ENCODE results near the gene ZNF639.

The ZNF639 gene

DNA sequence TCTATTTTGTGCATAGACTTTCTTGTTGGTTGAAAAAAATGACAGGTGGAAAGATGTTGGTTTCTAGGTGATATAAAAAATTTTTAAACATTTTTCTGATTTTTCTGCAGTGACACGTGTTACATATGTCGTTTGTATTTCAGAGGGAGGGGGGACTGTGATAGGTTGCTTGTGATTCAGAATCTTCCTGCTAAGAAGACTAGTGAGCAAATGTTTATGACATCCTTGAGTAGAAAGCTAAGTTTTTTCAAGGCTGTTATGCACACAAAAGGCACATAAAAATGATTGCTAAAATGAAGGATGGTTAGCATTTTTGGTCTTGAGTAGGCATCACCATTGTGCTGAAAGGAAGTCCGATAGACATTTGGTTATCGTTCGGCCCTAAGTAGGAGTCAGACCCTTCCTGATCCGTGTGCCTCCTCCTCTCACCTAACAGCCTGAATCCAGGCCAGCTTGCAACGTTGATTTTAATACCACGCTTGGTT, 1.5 kb downstream of the ZNF639 start:
- ChIA-PET CTCF (interaction anchor here (1.0 to 2.4 kb wide), 7 partner anchors 8 to 247 kb away, joined by 3 to 9 read pairs (median 4); no protein-coding TSS in a partner anchor), POLR2A (interaction anchor here (1.0 to 1.1 kb wide), 2 partner anchors 238 to 258 kb away, joined by 3 read pairs; partner anchors contain the start of gene ACTL6A)
- no peak for DNase-seq (ENCODE audit: extremely low spot score)
- TF ChIP-seq, protein P1, sequence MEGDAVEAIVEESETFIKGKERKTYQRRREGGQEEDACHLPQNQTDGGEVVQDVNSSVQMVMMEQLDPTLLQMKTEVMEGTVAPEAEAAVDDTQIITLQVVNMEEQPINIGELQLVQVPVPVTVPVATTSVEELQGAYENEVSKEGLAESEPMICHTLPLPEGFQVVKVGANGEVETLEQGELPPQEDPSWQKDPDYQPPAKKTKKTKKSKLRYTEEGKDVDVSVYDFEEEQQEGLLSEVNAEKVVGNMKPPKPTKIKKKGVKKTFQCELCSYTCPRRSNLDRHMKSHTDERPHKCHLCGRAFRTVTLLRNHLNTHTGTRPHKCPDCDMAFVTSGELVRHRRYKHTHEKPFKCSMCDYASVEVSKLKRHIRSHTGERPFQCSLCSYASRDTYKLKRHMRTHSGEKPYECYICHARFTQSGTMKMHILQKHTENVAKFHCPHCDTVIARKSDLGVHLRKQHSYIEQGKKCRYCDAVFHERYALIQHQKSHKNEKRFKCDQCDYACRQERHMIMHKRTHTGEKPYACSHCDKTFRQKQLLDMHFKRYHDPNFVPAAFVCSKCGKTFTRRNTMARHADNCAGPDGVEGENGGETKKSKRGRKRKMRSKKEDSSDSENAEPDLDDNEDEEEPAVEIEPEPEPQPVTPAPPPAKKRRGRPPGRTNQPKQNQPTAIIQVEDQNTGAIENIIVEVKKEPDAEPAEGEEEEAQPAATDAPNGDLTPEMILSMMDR (IDR thresholded peaks at IDR 0.05; ENCODE audit: control extremely low read depth, extremely low read depth, low read depth, missing control alignments), result no peak

DNA sequence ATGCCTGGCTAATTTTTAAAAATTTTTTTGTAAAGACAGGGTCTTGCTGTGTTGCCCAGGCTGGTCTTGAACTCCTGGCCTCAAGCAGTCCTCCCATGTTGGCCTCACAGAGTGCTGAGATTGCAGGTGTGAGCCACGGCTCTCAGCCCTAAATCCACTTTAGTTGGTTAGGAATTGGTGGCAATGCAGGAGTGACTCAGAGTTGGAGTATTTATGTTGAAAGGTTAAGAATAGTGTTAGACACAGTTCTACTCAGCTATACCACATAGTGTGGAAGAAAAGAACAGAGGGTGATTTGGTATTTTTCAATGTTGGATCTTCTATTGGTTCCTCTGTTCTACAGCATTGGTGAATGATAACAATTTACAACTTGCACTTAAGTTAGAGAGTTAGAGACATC, 7.6 kb downstream of the ZNF639 start:
- TF ChIP-seq, protein P1 (IDR thresholded peaks at IDR 0.05; ENCODE audit: control extremely low read depth, extremely low read depth, low read depth, missing control alignments), result no peak
- DNase-seq (ENCODE audit: extremely low spot score), result no peak
- ChIA-PET POLR2A (no interaction called here), CTCF (interaction anchor here (1.1 to 1.8 kb wide), 3 partner anchors 9 to 315 kb away, joined by 3 to 8 read pairs (median 4); no protein-coding TSS in a partner anchor)

DNA sequence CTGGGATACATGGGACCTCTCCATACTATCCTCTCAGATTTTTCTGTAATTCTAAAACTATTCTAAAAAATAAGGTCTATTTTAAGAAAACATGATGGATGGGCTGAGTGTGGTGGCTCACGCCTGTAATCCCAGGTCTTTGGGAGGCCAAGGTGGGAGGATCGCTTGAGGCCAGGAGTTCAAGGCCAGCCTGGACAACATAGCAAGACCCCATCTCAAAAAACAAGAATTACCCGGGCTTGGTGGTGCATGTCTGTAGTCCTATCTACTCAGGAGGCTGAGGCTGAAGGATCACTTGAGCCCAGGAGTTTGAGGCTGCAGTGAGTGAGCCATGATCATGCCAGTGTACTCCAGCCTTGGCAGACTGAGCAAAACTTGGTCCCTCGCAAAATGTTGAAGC, 9.4 kb downstream of the ZNF639 start:
- CTCF ChIA-PET, result no interaction called here
- TF ChIP-seq, protein P1 (IDR thresholded peaks at IDR 0.05; ENCODE audit: control extremely low read depth, extremely low read depth, low read depth, missing control alignments), result no peak
- DNase-seq (ENCODE audit: extremely low spot score), result no peak
- POLR2A ChIA-PET, result no interaction called here

DNA sequence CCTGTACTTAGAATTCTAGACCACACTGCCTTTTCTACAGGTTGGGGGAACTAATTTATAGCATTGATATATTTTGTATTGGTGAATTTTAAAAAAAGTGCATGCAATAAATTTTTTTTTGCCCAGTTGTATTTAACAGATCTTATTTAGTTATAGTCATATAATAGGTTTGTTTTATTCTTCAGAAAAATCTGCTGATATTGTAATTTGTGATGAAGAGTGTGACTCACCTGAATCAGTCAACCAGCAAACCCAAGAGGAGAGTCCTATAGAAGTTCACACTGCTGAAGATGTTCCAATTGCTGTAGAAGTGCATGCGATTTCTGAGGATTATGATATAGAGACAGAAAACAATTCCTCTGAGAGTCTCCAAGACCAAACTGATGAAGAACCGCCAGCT, 10.3 kb downstream of the ZNF639 start:
- CTCF ChIA-PET, result no interaction called here
- TF ChIP-seq, protein P1 (IDR thresholded peaks at IDR 0.05; ENCODE audit: control extremely low read depth, extremely low read depth, low read depth, missing control alignments), result no peak
- DNase-seq (ENCODE audit: extremely low spot score), result no peak
- POLR2A ChIA-PET, result no interaction called here

DNA sequence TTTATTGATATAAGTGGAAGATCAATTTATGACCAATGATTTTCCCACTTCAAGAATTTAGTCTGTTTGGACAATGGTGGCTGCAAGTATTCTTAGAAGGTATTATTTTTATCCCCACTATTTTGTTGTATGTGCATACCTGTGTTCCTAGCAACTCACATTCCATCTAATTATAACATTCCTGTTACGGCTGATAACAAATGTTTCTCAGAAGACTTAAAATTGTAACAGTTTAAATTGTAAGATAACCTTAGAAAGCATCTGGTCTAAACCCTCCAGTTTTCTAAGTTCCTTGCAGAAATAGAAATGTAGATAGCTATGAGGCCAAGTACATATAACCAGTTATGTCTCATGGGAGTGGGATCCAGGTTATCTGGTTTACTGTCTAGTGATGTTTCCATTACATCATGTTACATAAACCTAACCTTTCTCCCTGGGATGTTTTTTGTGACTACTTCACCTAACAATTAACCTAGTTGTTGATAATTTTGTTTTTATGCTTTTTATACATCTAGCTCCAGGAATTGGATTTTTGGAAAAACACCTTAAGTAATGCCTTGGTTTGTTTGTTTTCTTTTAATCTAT, 13.6 kb downstream of the ZNF639 start:
- DNase-seq (ENCODE audit: extremely low spot score), result no peak
- TF ChIP-seq, protein P1 (IDR thresholded peaks at IDR 0.05; ENCODE audit: control extremely low read depth, extremely low read depth, low read depth, missing control alignments), result no peak
- ChIA-PET CTCF (interaction anchor here (1.8 to 1.9 kb wide), 2 partner anchors 13 to 14 kb away, joined by 4 to 9 read pairs; partner anchors contain the start of gene ZNF639), POLR2A (interaction anchor here (0.7 kb wide), 1 partner anchor 19 kb away, joined by 4 read pairs; no protein-coding TSS in a partner anchor)

DNA sequence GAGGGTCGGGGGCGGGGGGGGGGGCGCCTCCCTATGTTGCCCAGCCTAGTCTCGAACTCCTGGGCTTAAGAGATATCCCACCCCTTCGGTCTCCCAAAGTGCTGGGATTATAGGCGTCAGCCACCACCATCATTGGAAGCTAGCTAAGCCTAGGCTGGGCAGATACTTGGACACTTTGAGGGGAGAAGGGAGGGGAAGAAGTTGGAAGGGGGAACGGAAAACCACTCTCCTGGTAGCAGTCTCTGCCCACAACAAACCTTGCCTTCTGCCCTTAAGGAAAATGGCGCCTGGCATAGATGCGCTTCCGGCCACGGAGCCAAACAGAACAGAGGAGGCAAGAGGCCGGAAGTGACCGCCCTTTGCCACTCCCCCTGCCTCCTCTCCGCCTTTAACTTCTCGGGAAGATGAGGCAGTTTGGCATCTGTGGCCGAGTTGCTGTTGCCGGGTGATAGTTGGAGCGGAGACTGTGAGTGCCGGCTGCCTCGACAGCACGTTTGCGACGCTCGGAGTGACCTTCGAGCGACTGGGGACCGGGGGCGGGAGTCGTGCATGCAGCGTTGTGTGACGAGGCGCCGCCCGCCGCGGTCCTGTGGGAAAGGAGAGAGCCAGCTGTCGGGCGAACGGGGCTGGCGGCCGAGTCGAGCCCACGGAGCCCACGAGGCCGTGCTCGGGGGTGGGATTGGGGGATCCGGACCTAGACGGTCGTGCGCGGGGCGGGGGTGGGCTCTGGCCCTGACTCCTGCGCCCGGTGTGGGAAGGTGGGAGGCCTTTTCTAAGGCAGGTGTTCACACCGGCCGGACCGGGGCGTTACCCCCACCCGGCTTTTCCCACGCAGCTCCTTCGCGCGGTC, 24.7 kb downstream of the ZNF639 start, which contains the start of gene MFN1:
Gene MFN1, plus strand, starts transcription at position 365 of the 850 bp plus-strand sequence. CDS start 1,143 bp downstream, outside the sequence.
- DNase-seq (ENCODE audit: extremely low spot score), result peak; percentile 93
- TF ChIP-seq, protein P1 (IDR thresholded peaks at IDR 0.05; ENCODE audit: control extremely low read depth, extremely low read depth, low read depth, missing control alignments), result no peak
- POLR2A ChIA-PET, result interaction anchor here (0.8 to 1.1 kb wide), 3 partner anchors 43 to 301 kb away, joined by 3 read pairs; partner anchors contain the start of gene ACTL6A
- CTCF ChIA-PET, result interaction anchor here (0.8 to 2.0 kb wide), 9 partner anchors 10 to 329 kb away, joined by 3 to 5 read pairs (median 4); partner anchors contain the start of gene ACTL6A
